Iris pigment epithelial cell (primary cell): ENCODE results near the gene PITX3.

ENCODE experiments used
- DNase-seq: peaks from one replicate; pipeline ENCODE4 v3.0.0-alpha.2; 2011; ENCODE audit warnings: low read depth

PITX3 gene

DNA sequence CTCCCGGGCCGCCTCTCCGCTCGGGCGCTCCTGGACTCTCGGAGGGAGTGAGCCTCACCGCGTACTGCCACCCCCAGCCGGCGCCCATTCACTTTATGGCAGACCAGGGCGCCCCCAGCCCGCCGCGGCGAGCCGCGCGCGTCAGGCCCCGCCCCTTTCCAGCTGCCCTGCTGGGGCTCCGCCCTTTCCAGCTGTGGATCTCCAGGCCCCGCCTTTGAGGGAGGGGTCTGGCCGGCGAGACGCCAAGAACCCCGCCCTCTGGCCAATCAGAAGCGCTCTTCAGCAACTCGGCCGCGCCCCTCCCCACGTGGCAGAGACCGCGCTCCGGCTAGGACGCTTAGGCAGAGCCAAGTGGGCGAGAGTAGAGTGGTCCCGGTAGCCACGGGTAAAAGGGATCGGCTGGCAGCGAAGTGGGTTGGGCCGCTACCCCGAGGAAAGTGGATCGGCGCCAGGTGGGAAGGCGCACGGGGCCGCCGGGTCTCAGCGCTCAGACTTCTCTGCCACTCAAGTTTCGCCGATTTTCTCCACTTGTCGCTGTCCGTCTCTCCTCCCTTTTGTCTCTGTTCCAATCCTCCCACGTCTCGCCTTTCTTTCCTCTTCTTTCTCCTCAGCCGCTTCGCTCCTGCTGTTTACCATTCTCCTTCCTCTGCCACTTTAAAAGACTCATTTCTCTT lies at the start of gene PITX3:
Gene PITX3 (minus strand): TSS at position 69 of the 674 bp plus-strand sequence. CDS start 9,432 bp downstream, outside the sequence.
- peak; percentile 89 for DNase-seq

DNA sequence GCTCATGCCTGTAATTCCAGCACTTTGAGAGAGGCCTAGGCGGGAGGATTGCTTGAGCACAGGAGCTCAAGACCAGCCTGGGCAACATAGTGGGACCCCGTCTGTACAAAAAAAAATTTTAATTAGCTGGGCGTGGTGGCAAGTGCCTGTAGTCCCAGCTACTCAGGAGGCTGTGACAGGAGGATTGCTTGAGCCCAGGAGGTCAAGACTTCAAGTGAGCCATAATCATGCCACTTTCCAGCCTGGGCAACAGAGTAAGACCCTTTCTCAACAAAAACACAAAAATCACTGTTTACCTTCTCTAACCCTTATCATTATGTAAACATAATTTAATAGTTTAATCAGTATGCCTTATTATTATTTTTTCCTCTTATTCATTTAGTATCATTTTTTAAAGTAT lies 48.5 kb upstream of the PITX3 start:
- no peak for DNase-seq

DNA sequence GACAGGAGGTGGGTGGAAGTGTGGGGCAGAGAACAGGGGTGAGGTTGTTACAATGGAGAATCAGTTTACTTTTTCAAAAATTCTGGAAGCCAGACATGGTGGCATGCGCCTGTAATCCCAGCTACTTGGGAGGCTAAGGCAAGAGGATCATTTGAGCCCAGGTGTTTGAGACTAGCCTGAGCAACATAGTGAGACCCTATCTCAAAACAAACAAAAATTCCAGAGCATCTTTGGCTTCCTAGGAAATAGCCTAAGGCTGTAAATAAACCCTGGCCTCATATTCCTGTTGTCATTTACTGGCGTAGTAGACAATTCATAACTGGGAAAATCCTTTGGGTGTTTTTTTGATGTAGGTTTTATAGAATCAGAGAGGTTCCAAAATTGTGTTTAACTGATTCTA lies 48.0 kb upstream of the PITX3 start:
- DNase-seq, result no peak

GRCh38 chr10:102287991-102288390 lies 46.7 kb upstream of the PITX3 start:
- DNase-seq, result no peak

- DNase-seq, result no peak
Observed at GRCh38 chr10:102287538-102287937, 46.2 kb upstream of the PITX3 start.

- DNase-seq, result no peak
Observed at GRCh38 chr10:102286216-102286615, 44.9 kb upstream of the PITX3 start.

- DNase-seq, result no peak
Observed at GRCh38 chr10:102285133-102285532, 43.8 kb upstream of the PITX3 start.

- no peak for DNase-seq
Observed at GRCh38 chr10:102284531-102284930, 43.2 kb upstream of the PITX3 start.

- no peak for DNase-seq
Observed at GRCh38 chr10:102283890-102284289, 42.6 kb upstream of the PITX3 start.

GRCh38 chr10:102283488-102283887 lies 42.2 kb upstream of the PITX3 start:
- DNase-seq, result no peak

DNA sequence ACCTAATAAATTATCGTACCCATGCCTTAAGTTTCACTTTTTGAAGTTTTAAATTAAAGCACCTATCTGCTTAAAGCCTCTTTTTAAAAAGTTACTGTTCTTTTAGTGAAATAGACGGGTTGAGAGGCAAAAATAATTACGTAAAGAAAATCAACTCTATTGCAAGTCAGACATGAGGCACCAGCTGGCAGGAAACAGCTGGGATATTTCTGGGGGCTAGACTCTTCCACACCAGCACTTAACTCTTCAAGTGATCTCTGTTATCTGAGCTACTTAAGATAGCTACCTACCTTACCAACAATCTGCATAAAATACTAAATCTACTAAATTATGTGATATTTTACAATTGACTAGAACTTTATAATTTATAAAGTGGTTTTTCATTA lies 39.8 kb upstream of the PITX3 start:
- peak; percentile 36 for DNase-seq

- DNase-seq, result peak; percentile 40
Observed at GRCh38 chr10:102280397-102281101, 39.2 kb upstream of the PITX3 start.

GRCh38 chr10:102279104-102279503 lies 37.8 kb upstream of the PITX3 start:
- DNase-seq, result no peak

GRCh38 chr10:102275343-102275742 lies 34.0 kb upstream of the PITX3 start:
- no peak for DNase-seq

DNA sequence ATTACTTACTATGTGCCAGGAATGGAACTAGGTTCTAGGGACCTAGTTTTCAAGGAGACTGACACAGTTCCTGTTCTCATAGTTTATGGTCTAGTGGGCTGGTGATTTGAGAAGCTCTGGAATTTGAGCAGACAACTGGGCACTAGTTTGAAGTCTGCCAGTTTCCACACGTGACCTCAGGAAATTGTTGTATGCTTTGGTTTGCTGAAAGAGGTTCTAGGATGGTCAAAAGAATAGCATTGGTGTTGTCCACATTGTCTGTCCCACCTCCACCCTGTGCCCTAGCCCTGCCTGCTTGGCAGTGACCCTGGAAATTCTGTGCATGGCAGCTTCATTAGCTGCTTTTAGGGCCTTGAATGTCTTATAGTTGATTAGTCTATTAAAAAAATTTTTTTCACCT lies 32.8 kb upstream of the PITX3 start:
- no peak for DNase-seq

- peak; percentile 18 for DNase-seq
Observed at GRCh38 chr10:102269017-102269416, 27.7 kb upstream of the PITX3 start.

DNA sequence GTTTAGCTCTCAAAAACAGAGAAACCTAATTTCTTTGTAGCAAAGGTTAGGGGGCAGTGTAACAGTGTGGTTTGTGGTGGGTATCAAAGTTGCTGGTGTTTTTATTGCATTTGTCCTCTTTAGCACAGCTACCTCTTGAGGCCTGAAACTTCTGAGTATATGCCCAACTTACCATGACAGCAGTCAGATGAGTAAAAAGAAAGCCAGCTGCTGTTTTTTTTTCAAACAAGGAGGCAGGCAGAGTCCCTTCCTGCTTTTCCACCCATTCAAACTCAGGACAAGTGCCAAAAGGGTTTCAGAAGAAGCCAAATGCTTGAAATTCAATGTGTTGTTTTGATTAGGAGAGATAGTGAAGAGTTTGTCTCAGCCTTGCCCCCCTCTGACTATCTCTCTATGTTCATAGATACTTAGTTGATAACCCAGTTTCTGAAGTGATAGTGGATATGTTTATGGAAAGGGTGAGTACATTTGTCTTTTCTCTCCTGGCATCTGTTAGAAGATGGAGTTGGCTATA lies 27.1 kb upstream of the PITX3 start:
- DNase-seq, result peak; percentile 48

DNA sequence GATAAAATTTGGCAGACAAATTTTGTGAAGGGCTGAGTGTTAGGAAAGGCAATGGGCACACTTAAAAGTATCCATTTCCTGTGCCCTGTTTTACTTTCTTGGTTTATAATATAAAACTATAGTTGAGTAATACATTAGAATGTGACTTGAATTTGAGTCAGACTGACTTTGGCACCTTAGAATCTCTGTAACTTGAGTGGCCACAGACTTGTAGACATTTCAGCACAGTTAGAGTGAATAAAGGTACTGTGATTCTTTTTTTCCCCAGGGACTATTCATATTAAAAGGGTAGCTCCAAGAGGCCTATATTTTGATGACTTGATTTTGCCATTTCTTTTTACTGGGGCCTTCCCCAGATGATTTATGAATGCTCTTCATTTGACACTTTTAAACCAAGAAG lies 26.4 kb upstream of the PITX3 start:
- DNase-seq, result peak; percentile 82

DNA sequence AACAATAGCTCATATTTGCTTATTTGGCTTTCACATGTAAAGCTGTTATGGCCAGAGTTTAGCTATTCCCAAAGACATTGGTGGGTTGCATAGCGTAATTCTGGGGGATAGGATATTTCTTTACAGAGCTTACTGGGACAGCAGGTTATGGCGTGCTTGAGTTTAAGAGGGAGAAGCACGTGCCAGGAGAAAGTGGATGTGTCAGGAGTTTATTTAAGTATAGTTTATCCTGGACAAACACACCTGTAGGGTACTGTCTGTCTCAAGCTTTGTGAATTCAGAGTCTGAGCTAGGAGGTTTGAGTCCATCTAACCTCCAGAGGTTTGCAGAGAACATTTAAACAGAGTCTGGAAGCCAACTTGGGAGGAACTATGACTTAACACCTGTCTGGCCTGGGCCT lies 25.4 kb upstream of the PITX3 start:
- no peak for DNase-seq

DNA sequence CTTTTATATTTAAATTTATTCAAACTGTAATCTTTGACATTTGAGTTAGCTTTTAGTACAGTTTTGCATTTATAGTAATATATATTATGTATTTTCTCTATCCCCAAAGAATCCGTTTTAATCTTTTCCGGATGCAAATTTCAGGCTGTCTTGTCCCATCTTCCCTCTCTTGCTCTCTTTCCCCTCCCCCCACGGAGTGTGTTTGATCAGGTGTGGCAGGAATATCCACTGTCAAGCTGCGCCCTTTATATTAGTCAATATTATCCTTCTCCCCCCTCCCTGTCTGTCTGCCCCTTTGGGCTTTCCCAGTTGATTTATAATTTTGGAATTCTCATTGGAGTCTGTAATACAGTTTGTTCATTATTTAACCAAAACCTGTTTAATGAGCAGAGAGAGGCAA lies 23.1 kb upstream of the PITX3 start:
- no peak for DNase-seq

- DNase-seq, result peak; percentile 49
Observed at GRCh38 chr10:102262744-102263370, 21.5 kb upstream of the PITX3 start.

GRCh38 chr10:102261842-102262241 lies 20.5 kb upstream of the PITX3 start:
- no peak for DNase-seq

DNA sequence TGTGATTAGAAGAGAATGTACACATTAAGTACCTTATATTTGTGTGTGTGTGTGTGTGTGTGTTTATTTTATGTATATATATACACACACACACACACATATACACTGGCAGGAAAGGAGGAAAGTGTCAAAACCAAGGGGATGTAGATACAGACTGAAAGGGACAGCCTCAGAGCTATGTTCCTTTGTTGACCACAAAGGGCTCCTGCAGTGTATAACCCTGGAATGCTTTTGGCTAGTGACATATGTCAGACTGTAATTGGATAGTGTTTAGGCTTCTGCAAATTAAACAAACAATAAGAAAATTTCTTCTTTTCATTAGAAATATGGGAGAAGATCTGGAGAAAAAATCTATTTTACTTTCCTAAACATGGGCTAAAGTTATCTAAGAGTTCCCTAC lies 19.9 kb upstream of the PITX3 start:
- DNase-seq, result no peak
